Uterus (tissue), 4 donors: ENCODE data around the gene CYP2W1. TPM values are rescaled to one million over a fixed set of nuclear protein-coding genes. Genes with fewer than 3 reads are reported as not detected.

Experiments
- DNase-seq, 2 donors: peaks; one replicate each; pipeline ENCODE4 v3.0.0-alpha.2; 2019 to 2020
- H3K27ac ChIP-seq, 2 donors: fragments of 200-600 bp; sonication (generic); 1 replicate in 1 of 2; 2 replicates in 1 of 2; pipeline ENCODE4 v1.5.1; 2016 to 2018
- H3K27me3 ChIP-seq, 2 donors: fragments of 200-600 bp; sonication (generic); one replicate each; pipeline ENCODE4 v1.5.1; 2018 to 2019; ENCODE audit warnings: control low read depth in 1 of 2
- H3K36me3 ChIP-seq, 2 donors: fragments of 200-600 bp; sonication (generic); one replicate each; pipeline ENCODE4 v1.5.1; 2019; ENCODE audit warnings: control low read depth in 1 of 2
- H3K4me1 ChIP-seq, 2 donors: fragments of 200-600 bp; sonication (generic); one replicate each; pipeline ENCODE4 v1.5.1; 2018 to 2019; ENCODE audit warnings: control low read depth in 1 of 2
- H3K4me3 ChIP-seq, 2 donors: fragments of 200-600 bp; sonication (generic); 1 replicate in 1 of 2; 2 replicates in 1 of 2; pipeline ENCODE4 v1.5.1; 2018 to 2019; ENCODE audit warnings: mild to moderate bottlenecking in 1 of 2
- H3K9me3 ChIP-seq, 2 donors: fragments of 200-600 bp; sonication (generic); one replicate each; pipeline ENCODE4 v1.5.1; 2019; ENCODE audit warnings: control low read depth in 1 of 2
- POLR2A ChIP-seq, 2 donors: fragments of 450-650 bp; IDR thresholded peaks; one replicate each; pipeline ENCODE4 v1.6.1; 2016; ENCODE audit warnings: antibody characterized with exemption in 2 of 2, mild to moderate bottlenecking in 1 of 2, moderate library complexity in 1 of 2
- intact Hi-C: fragments of 100-400 bp; cut with DNase I; formaldehyde crosslinking; loops from one replicate; pipeline ENCODE4 v1.15.1; 2023; ENCODE audit warnings: low total_unique reads
- total RNA-seq, 4 donors: library from RNA; depleted of rRNA in 3 of 4; stranded (reverse); fragments of >200 nt in 3 of 4; gene quantifications; one replicate each; pipeline versions ENCODE4 v1.1.0 to v1.2.4, GENCODE V29; 2014 to 2023
- TF ChIP-seq, protein P1 (sequence below), 4 experiments: fragments of 200-600 bp in 2 of 4; fragments of 450-650 bp in 2 of 4; sonication (generic) in 2 of 4; IDR thresholded peaks; one replicate each; pipeline ENCODE4 v1.5.1; 2016 to 2019; ENCODE audit warnings: antibody characterized with exemption in 4 of 4, mild to moderate bottlenecking in 2 of 4, moderate library complexity in 1 of 4
- donor health status: DM: yes; HTN: yes; CAD: no.

The CYP2W1 gene
- total RNA-seq, 4 donors from 2014 or later, result 6.6 TPM; not detected in 3

DNA sequence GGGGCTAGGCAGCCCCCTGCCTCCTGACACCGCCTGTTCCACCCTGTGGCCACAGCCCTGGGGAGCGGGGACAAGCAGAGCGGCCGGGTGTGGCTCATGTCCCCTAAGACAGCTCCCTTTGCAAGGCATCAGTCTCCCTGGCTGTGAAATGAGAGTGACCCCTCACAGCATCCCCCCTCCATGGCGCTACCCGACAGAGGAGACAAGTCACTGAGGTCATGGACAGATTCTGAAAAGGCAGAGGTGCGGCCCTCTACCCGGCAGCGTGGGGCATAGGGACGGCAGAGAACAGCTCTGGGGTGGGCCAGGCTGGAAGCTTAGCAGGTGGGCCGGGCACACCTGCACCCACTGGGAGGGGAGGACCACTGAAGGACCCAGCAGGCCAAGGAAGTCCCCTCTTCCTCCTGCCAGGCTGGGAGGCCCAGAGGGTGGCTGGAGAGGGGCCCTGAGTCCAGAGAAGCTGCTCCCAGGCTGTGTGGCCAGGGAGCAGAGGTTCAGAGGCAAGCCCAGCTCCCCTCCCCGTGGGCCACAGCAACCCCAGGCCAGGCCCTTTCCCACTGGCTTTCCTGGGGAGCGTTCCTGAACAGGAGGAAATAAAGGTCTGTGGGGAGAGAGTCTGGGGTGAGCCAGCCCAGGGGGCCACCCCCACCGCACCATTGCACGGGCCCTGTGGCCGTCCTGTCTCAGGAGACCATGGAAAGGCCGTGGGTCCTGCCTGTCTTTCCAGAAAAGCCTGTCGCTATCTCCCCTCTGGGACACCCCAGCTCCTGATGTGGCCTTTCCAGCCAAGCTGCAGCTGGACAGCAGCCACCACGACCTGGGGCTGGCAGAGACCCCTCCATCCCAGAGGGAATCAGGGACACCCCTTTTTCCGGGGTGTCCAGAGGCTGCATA lies 30.2 kb upstream of the CYP2W1 start:
- H3K9me3 ChIP-seq, result no peaks in the 10 kb centered on the region
- peaks cover 0 to 9% of the 10 kb centered on the region in 2 donors for H3K4me1 ChIP-seq
- TF ChIP-seq POLR2A (IDR thresholded peaks at IDR 0.05), result no peak
- TF ChIP-seq, protein P1, sequence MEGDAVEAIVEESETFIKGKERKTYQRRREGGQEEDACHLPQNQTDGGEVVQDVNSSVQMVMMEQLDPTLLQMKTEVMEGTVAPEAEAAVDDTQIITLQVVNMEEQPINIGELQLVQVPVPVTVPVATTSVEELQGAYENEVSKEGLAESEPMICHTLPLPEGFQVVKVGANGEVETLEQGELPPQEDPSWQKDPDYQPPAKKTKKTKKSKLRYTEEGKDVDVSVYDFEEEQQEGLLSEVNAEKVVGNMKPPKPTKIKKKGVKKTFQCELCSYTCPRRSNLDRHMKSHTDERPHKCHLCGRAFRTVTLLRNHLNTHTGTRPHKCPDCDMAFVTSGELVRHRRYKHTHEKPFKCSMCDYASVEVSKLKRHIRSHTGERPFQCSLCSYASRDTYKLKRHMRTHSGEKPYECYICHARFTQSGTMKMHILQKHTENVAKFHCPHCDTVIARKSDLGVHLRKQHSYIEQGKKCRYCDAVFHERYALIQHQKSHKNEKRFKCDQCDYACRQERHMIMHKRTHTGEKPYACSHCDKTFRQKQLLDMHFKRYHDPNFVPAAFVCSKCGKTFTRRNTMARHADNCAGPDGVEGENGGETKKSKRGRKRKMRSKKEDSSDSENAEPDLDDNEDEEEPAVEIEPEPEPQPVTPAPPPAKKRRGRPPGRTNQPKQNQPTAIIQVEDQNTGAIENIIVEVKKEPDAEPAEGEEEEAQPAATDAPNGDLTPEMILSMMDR (IDR thresholded peaks at IDR 0.05), result no peak
- intact Hi-C loops, result no loop called here
- DNase-seq, result peak in 1 of 2 donors; percentile 12
- no peak overlapping the region for H3K27ac ChIP-seq
- no peaks in the 10 kb centered on the region for H3K36me3 ChIP-seq
- H3K27me3 ChIP-seq, result peaks cover 0 to 3% of the 10 kb centered on the region in 2 donors
- H3K4me3 ChIP-seq, result no peak overlapping the region

GRCh38 chr7:953547-954327 lies 29.2 kb upstream of the CYP2W1 start:
- peaks cover 0 to 3% of the 10 kb centered on the region in 2 donors for H3K27me3 ChIP-seq
- peaks cover 0 to 9% of the 10 kb centered on the region in 2 donors for H3K4me1 ChIP-seq
- intact Hi-C loops, result no loop called here
- no peak for DNase-seq
- H3K9me3 ChIP-seq, result no peaks in the 10 kb centered on the region
- TF ChIP-seq POLR2A (IDR thresholded peaks at IDR 0.05), result peak in 1 of 2 donors; percentile 18
- TF ChIP-seq, protein P1 (IDR thresholded peaks at IDR 0.05), result no peak
- H3K36me3 ChIP-seq, result no peaks in the 10 kb centered on the region
- H3K4me3 ChIP-seq, result peak overlapping the region; percentile 27 to 32
- H3K27ac ChIP-seq, result no peak overlapping the region

GRCh38 chr7:954330-955238 lies 28.4 kb upstream of the CYP2W1 start, which contains the start of gene ADAP1:
Gene ADAP1, minus strand, starts transcription at chr7:954680. Its CDS starts 203 bp downstream, at chr7:954477.
- no peak within 1 kb of the TSS for H3K27ac ChIP-seq
- intact Hi-C loops, result no loop called here

GRCh38 chr7:956031-956430 lies 26.9 kb upstream of the CYP2W1 start:
- Histone ChIP-seq H3K27me3 (peaks cover 0 to 3% of the 10 kb centered on the region in 2 donors), H3K4me1 (peaks cover 0 to 9% of the 10 kb centered on the region in 2 donors), H3K9me3 (no peaks in the 10 kb centered on the region), H3K36me3 (no peaks in the 10 kb centered on the region), H3K4me3 (no peak overlapping the region), H3K27ac (no peak overlapping the region)
- DNase-seq, result no peak
- intact Hi-C loops, result no loop called here
- TF ChIP-seq, protein P1 (IDR thresholded peaks at IDR 0.05), result no peak
- TF ChIP-seq POLR2A (IDR thresholded peaks at IDR 0.05), result no peak

More at GRCh38 chr7:954330-955238, 28.4 kb upstream of the CYP2W1 start, which contains the start of gene ADAP1:
- H3K9me3 ChIP-seq, result no peaks in the 10 kb centered on the region
- peaks cover 0 to 3% of the 10 kb centered on the region in 2 donors for H3K27me3 ChIP-seq
- TF ChIP-seq, protein P1 (IDR thresholded peaks at IDR 0.05), result peak in 3 of 4 experiments; percentile 9 to 36 (median 33)
- no peak for TF ChIP-seq POLR2A (IDR thresholded peaks at IDR 0.05)
- peak in 1 of 2 donors; percentile 7 for DNase-seq
- no peaks in the 10 kb centered on the region for H3K36me3 ChIP-seq
- peak within 1 kb of the TSS; percentile 27 to 32 for H3K4me3 ChIP-seq
- peaks cover 0 to 9% of the 10 kb centered on the region in 2 donors for H3K4me1 ChIP-seq
